Left lung (tissue), 10 donors: ENCODE data around the gene AKIP1. TPM values are rescaled to one million over a fixed set of nuclear protein-coding genes. Genes with fewer than 3 reads are reported as not detected.

Source experiments
- ATAC-seq: fragments of 200-7000 bp; cut with Tn5 transposase; one replicate; pipeline ENCODE4 v1.9.1; 2020; ENCODE audit warnings: moderate library complexity
- DNase-seq, 4 donors: peaks; one replicate each; pipeline ENCODE4 v3.0.0-alpha.2; 2013 to 2020
- H3K27ac ChIP-seq, 2 donors: fragments of 200-600 bp; sonication (generic) in 1 of 2; one replicate each; pipeline versions ENCODE4 v1.5.0 to v1.8.0; 2020 to 2021
- H3K27me3 ChIP-seq, 2 donors: fragments of 200-600 bp; sonication (generic) in 1 of 2; one replicate each; pipeline versions ENCODE4 v1.5.0 to v1.8.0; 2020 to 2021
- H3K36me3 ChIP-seq, 2 donors: fragments of 200-600 bp; sonication (generic) in 1 of 2; one replicate each; pipeline versions ENCODE4 v1.5.0 to v1.8.0; 2020 to 2021
- H3K4me1 ChIP-seq, 2 donors: fragments of 200-600 bp; one replicate each; pipeline ENCODE4 v1.8.0; 2021
- H3K4me3 ChIP-seq, 2 donors: fragments of 200-600 bp; sonication (generic) in 1 of 2; one replicate each; pipeline versions ENCODE4 v1.5.0 to v1.8.0; 2020 to 2021; ENCODE audit warnings: mild to moderate bottlenecking in 1 of 2
- H3K9me3 ChIP-seq, 2 donors: fragments of 200-600 bp; sonication (generic) in 1 of 2; one replicate each; pipeline versions ENCODE4 v1.5.0 to v1.8.0; 2020 to 2021
- CTCF ChIP-seq, 2 donors: fragments of 200-600 bp; sonication (generic) in 1 of 2; IDR thresholded peaks; one replicate each; pipeline versions ENCODE4 v1.5.0 to v1.8.0; 2021; ENCODE audit warnings: antibody characterized with exemption in 2 of 2
- intact Hi-C, 2 donors: fragments of 100-400 bp; cut with DNase I; formaldehyde crosslinking; loops; one replicate each; pipeline versions ENCODE4 v1.11.2 to v1.14.2; 2022
- polyA plus RNA-seq, 6 donors: library from polyadenylated mRNA; unstranded; fragments of 120-200 nt; gene quantifications; one replicate each; pipeline ENCODE4 v1.2.1, GENCODE V29; 2013; ENCODE audit not compliant: insufficient read length in 6 of 6
- total RNA-seq, 2 donors: library from RNA; stranded (reverse); fragmentation: NEBNext Ultra II Directional; extraction: Animal tissue kit (Norgen Biotek cat#: 25700); gene quantifications; one replicate each; pipeline ENCODE4 v1.2.1, GENCODE V29; 2021
- donor health status: DM: no; HTN: yes; CAD: no.
- donor health status: DM: no; HTN: no; CAD: no.

Gene AKIP1
- total and polyA plus RNA-seq, 8 donors, result 20.1 to 29.1 (median 22.5) TPM

GRCh38 chr11:8926236-8926635 lies 15.2 kb downstream of the AKIP1 start:
- DNase-seq, result peak in 1 of 4 donors; percentile 31
- TF ChIP-seq CTCF (IDR thresholded peaks at IDR 0.05), result no peak
- H3K4me1 ChIP-seq, result no peaks in the 10 kb centered on the region
- no peak overlapping the region for H3K27ac ChIP-seq
- no peaks in the 10 kb centered on the region for H3K27me3 ChIP-seq
- H3K4me3 ChIP-seq, result no peak overlapping the region
- intact Hi-C loops, result no loop called here
- H3K36me3 ChIP-seq, result peaks cover 0 to 33% of the 10 kb centered on the region in 2 donors
- ATAC-seq, result no peak
- no peaks in the 10 kb centered on the region for H3K9me3 ChIP-seq

GRCh38 chr11:8927233-8927632 lies 16.2 kb downstream of the AKIP1 start:
- H3K36me3 ChIP-seq, result peaks cover 0 to 23% of the 10 kb centered on the region in 2 donors
- no peak for DNase-seq
- no peaks in the 10 kb centered on the region for H3K9me3 ChIP-seq
- intact Hi-C loops, result no loop called here
- H3K27ac ChIP-seq, result no peak overlapping the region
- no peak for ATAC-seq
- no peak for TF ChIP-seq CTCF (IDR thresholded peaks at IDR 0.05)
- no peak overlapping the region for H3K4me3 ChIP-seq
- H3K4me1 ChIP-seq, result no peaks in the 10 kb centered on the region
- H3K27me3 ChIP-seq, result no peaks in the 10 kb centered on the region

GRCh38 chr11:8928205-8928604 lies 17.2 kb downstream of the AKIP1 start:
- Histone ChIP-seq H3K4me3 (no peak overlapping the region), H3K27me3 (no peaks in the 10 kb centered on the region), H3K4me1 (no peaks in the 10 kb centered on the region), H3K27ac (no peak overlapping the region), H3K36me3 (peaks cover 0 to 13% of the 10 kb centered on the region in 2 donors), H3K9me3 (no peaks in the 10 kb centered on the region)
- intact Hi-C loops, result no loop called here
- no peak for TF ChIP-seq CTCF (IDR thresholded peaks at IDR 0.05)
- ATAC-seq (no peak), DNase-seq (no peak)

GRCh38 chr11:8928981-8929615 lies 18.1 kb downstream of the AKIP1 start:
- H3K36me3 ChIP-seq, result peaks cover 0 to 9% of the 10 kb centered on the region in 2 donors
- H3K4me1 ChIP-seq, result no peaks in the 10 kb centered on the region
- H3K27ac ChIP-seq, result no peak overlapping the region
- TF ChIP-seq CTCF (IDR thresholded peaks at IDR 0.05), result no peak
- H3K4me3 ChIP-seq, result no peak overlapping the region
- DNase-seq, result no peak
- H3K9me3 ChIP-seq, result no peaks in the 10 kb centered on the region
- no peak for ATAC-seq
- H3K27me3 ChIP-seq, result no peaks in the 10 kb centered on the region
- intact Hi-C loops, result no loop called here

- DNase-seq, result no peak
- intact Hi-C loops, result no loop called here
- H3K36me3 ChIP-seq, result peaks cover 0 to 1% of the 10 kb centered on the region in 2 donors
- no peaks in the 10 kb centered on the region for H3K27me3 ChIP-seq
- no peak for ATAC-seq
- H3K4me3 ChIP-seq, result no peak overlapping the region
- TF ChIP-seq CTCF (IDR thresholded peaks at IDR 0.05), result no peak
- H3K27ac ChIP-seq, result no peak overlapping the region
- H3K4me1 ChIP-seq, result peaks cover 0 to 3% of the 10 kb centered on the region in 2 donors
- H3K9me3 ChIP-seq, result no peaks in the 10 kb centered on the region
Observed at GRCh38 chr11:8930456-8931175, 19.6 kb downstream of the AKIP1 start.
